Activated naive CD4-positive, alpha-beta T cell treated with anti-CD3 and anti-CD28 coated beads for 36 hours (primary cell): ENCODE measurements around the gene CTDSPL. TPM values are rescaled to one million over a fixed set of nuclear protein-coding genes. Genes with fewer than 3 reads are reported as not detected.

Source experiments
- CTCF ChIA-PET: fragments of 350-600 bp; sonication (Branson Sonifier 250); formaldehyde crosslinking; loops from one replicate; lab custom pipeline; 2021; ENCODE audit warnings: antibody characterized with exemption; lab: Charles Lee
- DNase-seq: peaks from one replicate; pipeline ENCODE4 v3.0.0-alpha.2; 2020
- H3K27ac Mint-ChIP-seq: one replicate; pipeline ENCODE4 v1.8.0; 2021; ENCODE audit warnings: mild to moderate bottlenecking, mixed read lengths
- H3K27me3 Mint-ChIP-seq: one replicate; pipeline ENCODE4 v1.8.0; 2021; ENCODE audit warnings: low read depth, mixed read lengths
- H3K36me3 Mint-ChIP-seq: one replicate; pipeline ENCODE4 v1.8.0; 2021; ENCODE audit warnings: low read depth, mixed read lengths
- H3K4me1 Mint-ChIP-seq: one replicate; pipeline ENCODE4 v1.8.0; 2021; ENCODE audit warnings: low read depth, mixed read lengths
- H3K4me3 Mint-ChIP-seq: one replicate; pipeline ENCODE4 v1.8.0; 2021; ENCODE audit warnings: mild to moderate bottlenecking, moderate library complexity, mixed read lengths
- H3K9me3 Mint-ChIP-seq: one replicate; pipeline ENCODE4 v1.8.0; 2021; ENCODE audit warnings: mixed read lengths
- intact Hi-C: fragments of 100-400 bp; cut with micrococcal nuclease; formaldehyde crosslinking; loops from one replicate; pipeline ENCODE4 v1.15.1; 2023
- total RNA-seq, 2 experiments: library from RNA; stranded (reverse); gene quantifications; one replicate each; pipeline ENCODE4 v1.2.3, GENCODE V29; 2021

CTDSPL gene
- total RNA-seq, 2 experiments from 2014 or later = 3.7 to 5.0 TPM

DNA sequence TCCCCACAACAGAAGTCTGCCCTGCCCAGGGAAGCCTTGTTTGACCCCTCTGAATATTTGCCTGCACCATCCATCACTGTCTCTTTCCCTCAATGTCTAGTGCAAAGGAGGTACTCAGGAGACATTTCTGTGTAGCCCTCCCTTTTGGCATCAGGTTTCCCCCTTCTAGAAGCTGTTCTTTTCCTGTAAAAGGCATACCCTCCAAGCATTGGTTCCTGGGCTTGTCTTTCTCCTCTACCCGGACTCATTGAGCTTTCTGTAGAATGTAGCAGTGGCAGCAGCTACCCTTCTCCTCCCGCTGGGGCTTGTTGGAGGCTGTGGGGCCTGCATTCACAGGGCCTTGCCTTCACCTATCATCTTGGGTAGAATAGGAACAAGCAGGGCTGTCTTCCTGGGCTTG lies 63.5 kb downstream of the CTDSPL start:
- H3K27ac Mint-ChIP-seq = no peak overlapping the region

GRCh38 chr3:37926611-37927010 lies 64.9 kb downstream of the CTDSPL start:
- intact Hi-C loops = no loop called here
- no peak overlapping the region for H3K27ac Mint-ChIP-seq
- no peak overlapping the region for H3K4me3 Mint-ChIP-seq
- H3K36me3 Mint-ChIP-seq = no peaks in the 10 kb centered on the region
- DNase-seq = no peak
- peaks cover 1% of the 10 kb centered on the region for H3K9me3 Mint-ChIP-seq
- H3K4me1 Mint-ChIP-seq = no peaks in the 10 kb centered on the region
- H3K27me3 Mint-ChIP-seq = no peaks in the 10 kb centered on the region
- CTCF ChIA-PET = interaction anchor here (1.5 kb wide), 1 partner anchor 71 kb away, joined by 3 read pairs; no protein-coding TSS in a partner anchor

More for the DNA sequence above, 63.5 kb downstream of the CTDSPL start:
- Mint-ChIP-seq H3K9me3 (peaks cover 1% of the 10 kb centered on the region), H3K4me1 (no peaks in the 10 kb centered on the region), H3K27me3 (no peaks in the 10 kb centered on the region), H3K4me3 (no peak overlapping the region), H3K36me3 (no peaks in the 10 kb centered on the region)
- CTCF ChIA-PET = no interaction called here
- intact Hi-C loops = no loop called here
- no peak for DNase-seq

DNA sequence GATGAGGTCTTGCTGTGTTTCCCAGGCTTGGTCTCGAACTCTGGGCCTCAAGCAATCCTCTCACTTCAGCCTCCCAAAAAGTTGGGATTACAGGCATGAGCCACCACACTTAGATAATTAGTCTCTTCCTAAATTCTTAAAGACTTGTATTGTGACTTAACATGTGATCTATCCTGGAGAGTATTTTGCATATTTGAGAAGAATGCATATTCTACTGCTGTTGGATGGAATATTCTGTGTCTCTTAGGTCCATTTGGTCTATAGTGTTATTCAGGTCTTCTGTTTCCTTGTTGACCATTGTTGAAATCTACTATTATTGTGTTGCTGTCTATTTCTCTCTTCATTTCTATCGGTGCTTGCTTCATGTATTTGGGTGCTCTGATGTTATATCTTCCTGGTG lies 68.8 kb downstream of the CTDSPL start:
- Mint-ChIP-seq H3K27ac (no peak overlapping the region), H3K36me3 (no peaks in the 10 kb centered on the region), H3K4me1 (no peaks in the 10 kb centered on the region), H3K27me3 (no peaks in the 10 kb centered on the region), H3K9me3 (peaks cover 1% of the 10 kb centered on the region), H3K4me3 (no peak overlapping the region)
- no peak for DNase-seq
- CTCF ChIA-PET = no interaction called here
- intact Hi-C loops = no loop called here

- CTCF ChIA-PET = no interaction called here
- intact Hi-C loops = no loop called here
- Mint-ChIP-seq H3K4me3 (no peak overlapping the region), H3K27ac (no peak overlapping the region), H3K9me3 (peaks cover 1% of the 10 kb centered on the region), H3K4me1 (no peaks in the 10 kb centered on the region), H3K27me3 (no peaks in the 10 kb centered on the region), H3K36me3 (no peaks in the 10 kb centered on the region)
- no peak for DNase-seq
Observed at GRCh38 chr3:37932505-37932904, 70.8 kb downstream of the CTDSPL start.

DNA sequence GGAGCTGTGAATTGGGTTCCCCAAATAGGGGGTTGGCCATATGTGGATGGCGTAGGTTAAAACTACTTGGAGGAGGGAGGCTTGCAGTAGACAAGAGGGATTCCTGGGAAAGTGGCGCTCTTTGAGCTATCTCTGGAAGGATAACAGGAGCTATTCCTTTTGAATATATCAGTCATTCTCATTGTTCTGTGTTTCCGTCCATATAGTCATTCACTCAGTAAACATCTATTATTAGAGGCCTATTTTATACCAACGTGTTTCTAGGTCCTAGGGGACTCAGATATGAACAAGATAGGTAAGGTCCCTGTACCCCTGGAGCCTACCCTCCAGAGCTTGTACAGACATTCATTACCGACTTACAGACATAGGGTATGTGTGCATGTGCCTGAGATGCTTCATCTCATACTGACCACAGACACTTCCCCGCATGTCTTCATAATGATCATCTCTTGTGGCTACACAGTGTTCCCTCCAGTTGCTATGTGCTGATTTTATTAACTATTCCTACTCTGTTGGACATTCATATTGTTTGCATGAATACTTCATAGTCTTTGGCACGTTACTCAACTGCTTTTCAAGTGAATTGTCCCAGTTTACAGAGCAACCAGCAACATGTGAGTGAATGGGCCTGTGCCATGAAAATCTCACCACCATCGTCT lies 73.1 kb downstream of the CTDSPL start:
- CTCF ChIA-PET = no interaction called here

GRCh38 chr3:37935290-37935668 lies 73.6 kb downstream of the CTDSPL start:
- no peaks in the 10 kb centered on the region for H3K9me3 Mint-ChIP-seq
- no peaks in the 10 kb centered on the region for H3K4me1 Mint-ChIP-seq
- H3K27me3 Mint-ChIP-seq = no peaks in the 10 kb centered on the region
- no peak overlapping the region for H3K4me3 Mint-ChIP-seq
- intact Hi-C loops = no loop called here
- no peak overlapping the region for H3K27ac Mint-ChIP-seq
- CTCF ChIA-PET = no interaction called here
- DNase-seq = no peak
- no peaks in the 10 kb centered on the region for H3K36me3 Mint-ChIP-seq

More for the DNA sequence above, 73.1 kb downstream of the CTDSPL start:
- Mint-ChIP-seq H3K9me3 (no peaks in the 10 kb centered on the region), H3K27ac (no peak overlapping the region), H3K36me3 (no peaks in the 10 kb centered on the region), H3K27me3 (no peaks in the 10 kb centered on the region), H3K4me1 (no peaks in the 10 kb centered on the region), H3K4me3 (no peak overlapping the region)
- DNase-seq = no peak
- intact Hi-C loops = no loop called here

DNA sequence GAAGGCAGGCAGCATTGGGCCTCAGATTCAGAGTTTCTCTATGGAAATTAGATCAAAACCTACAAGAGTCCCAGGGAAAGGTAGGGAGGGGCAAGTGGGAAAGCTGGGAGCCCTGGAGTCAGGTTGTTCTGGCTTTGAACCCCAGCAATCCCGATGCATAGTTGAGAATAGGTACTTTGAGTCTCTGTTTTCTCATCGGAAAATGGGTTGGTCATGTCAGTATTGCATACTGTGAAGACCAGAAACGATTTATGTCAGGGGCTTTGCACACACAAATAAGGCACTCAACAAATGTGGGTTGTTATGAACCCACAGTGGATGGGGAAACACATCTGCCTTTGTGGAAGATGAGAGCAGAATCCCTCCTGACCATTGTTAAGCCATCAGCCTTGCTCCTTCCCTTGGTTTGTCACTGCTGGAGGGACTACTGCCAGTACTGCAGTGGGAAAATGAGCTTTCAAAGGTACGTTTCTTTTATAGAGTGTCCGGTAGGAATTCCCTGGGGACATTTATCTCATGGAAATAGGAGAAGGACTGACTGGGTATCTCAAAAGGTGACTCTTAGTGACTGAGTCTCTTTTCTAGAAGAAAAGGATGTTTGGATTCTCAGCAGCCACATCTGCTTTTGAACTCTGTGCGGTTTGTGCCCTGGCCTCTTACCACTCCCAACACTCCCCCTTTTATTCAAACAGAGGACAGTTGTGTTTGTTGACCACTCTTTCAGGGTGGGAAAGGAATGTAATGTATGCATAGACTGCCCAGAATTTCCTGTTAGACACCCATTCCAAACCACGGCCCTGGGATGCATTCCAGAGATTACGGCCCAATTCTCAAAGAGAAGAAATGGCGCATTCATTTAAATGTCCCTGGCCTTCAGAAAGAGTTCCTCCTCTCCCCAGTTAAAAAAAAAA lies 74.3 kb downstream of the CTDSPL start:
- DNase-seq = no peak
- Mint-ChIP-seq H3K4me1 (no peaks in the 10 kb centered on the region), H3K36me3 (no peaks in the 10 kb centered on the region), H3K27me3 (no peaks in the 10 kb centered on the region), H3K27ac (no peak overlapping the region), H3K4me3 (no peak overlapping the region), H3K9me3 (no peaks in the 10 kb centered on the region)
- CTCF ChIA-PET = interaction anchor here (3.6 kb wide), 1 partner anchor 38 kb away, joined by 7 read pairs; no protein-coding TSS in a partner anchor
- intact Hi-C loops = no loop called here

DNA sequence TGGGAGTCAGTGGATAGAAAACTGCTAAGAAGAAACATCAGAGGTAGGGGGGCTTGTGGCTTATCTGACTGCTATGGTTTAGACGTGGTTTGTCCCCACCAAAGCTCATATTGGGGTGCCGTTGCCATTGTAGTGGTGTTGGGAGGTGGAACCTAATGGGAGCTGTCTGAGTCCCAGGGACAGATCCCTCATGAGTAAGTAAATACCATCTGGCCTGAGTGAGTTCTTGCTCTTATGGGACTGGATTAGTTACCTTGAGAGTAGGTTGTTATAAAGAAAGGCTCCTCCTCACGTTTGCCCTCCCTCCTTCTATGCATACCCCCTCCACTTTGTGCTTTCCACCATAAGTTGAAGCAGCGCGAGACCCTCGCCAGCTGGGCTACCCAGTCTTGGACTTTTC lies 75.5 kb downstream of the CTDSPL start:
- Mint-ChIP-seq H3K4me1 (no peaks in the 10 kb centered on the region), H3K9me3 (no peaks in the 10 kb centered on the region), H3K27me3 (no peaks in the 10 kb centered on the region), H3K27ac (no peak overlapping the region), H3K4me3 (no peak overlapping the region), H3K36me3 (no peaks in the 10 kb centered on the region)
- CTCF ChIA-PET = interaction anchor here (3.6 kb wide), 1 partner anchor 37 kb away, joined by 7 read pairs; no protein-coding TSS in a partner anchor
- intact Hi-C loops = no loop called here
- DNase-seq = no peak

- intact Hi-C loops = no loop called here
- Mint-ChIP-seq H3K27me3 (no peaks in the 10 kb centered on the region), H3K4me3 (no peak overlapping the region), H3K9me3 (no peaks in the 10 kb centered on the region), H3K4me1 (no peaks in the 10 kb centered on the region), H3K36me3 (no peaks in the 10 kb centered on the region), H3K27ac (no peak overlapping the region)
- CTCF ChIA-PET = interaction anchor here (3.6 kb wide), 1 partner anchor 36 kb away, joined by 7 read pairs; no protein-coding TSS in a partner anchor
- no peak for DNase-seq
Observed at GRCh38 chr3:37938011-37938410, 76.3 kb downstream of the CTDSPL start.

DNA sequence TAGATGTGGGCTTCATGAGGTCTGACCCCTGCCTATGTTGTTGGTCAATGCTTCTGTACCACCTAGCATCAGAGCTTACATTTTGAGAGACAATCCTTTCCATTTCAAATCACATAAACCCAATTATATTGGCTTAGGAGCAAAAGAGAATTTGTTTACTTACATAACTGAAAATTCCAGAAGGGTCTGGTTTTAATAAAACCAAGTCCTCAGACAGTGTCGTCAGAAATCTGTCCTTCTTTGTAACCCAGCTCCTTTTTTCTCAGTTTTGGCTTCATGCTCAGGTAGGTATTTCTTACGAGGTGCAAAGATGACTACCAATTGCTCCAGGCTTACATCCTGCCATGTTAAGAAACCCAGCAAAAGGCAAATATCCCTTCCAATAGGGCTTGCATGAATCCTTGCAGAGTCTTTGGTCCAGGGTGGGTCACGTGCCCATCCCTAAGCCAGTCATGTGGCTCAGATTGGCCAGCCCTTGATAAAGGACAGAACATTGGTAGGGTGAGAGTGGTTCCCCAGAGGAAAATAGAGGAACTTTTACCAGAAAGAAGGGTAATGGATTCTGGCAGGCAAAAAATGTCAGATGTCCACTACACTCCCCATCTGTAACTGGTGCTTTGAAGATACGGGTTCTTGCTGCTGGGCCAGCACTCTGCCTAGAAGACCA lies 78.7 kb downstream of the CTDSPL start:
- intact Hi-C loops = no loop called here
- Mint-ChIP-seq H3K4me3 (no peak overlapping the region), H3K36me3 (no peaks in the 10 kb centered on the region), H3K27ac (no peak overlapping the region), H3K27me3 (no peaks in the 10 kb centered on the region), H3K9me3 (no peaks in the 10 kb centered on the region), H3K4me1 (no peaks in the 10 kb centered on the region)
- DNase-seq = no peak
- CTCF ChIA-PET = interaction anchor here (0.8 to 1.0 kb wide), 2 partner anchors 12 to 27 kb away, joined by 3 read pairs; no protein-coding TSS in a partner anchor

DNA sequence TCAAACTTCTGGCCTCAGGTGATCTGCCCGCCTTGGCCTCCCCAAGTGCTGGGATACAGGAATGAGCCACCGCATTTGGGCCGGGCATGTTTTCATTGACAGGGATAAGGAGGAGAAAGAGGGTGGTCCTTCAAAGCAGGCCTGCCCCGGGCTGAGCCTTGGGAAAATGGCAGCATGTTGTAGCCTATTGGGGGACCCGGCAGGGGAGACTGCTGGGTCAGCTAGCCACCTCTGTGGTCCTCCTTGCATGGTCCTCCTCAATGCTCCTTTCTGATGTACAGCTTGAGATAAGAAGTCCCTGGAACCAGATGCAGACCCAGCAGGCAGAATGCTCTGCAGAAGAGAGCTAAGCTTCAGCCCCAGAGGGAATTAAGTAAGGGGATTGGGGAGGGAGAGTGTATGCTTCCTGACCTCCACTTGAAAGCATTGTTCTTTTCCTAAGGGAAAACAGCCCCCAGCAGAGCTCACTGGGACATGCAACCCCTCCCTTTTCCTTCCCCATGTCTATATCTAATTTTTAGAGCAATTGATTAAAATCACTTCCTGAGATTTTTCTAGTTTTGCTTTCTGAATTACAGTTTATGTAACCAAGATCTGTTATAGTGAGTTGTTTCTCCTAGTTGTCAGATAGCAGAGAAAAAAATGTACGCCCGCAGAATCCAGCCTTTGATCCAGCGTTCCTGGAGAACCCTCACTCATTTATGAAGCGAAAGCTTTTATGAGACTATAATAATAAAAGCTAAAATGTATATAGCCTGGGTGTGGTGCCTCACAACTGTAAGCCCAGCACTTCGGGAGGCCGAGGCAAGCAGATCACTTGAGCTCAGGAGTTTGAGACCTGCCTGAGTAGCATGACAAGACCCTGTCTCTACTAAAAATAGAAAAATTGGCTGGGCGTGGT lies 80.2 kb downstream of the CTDSPL start:
- CTCF ChIA-PET = interaction anchor here (1.0 kb wide), 1 partner anchor 26 kb away, joined by 3 read pairs; no protein-coding TSS in a partner anchor
- Mint-ChIP-seq H3K4me3 (no peak overlapping the region), H3K27ac (no peak overlapping the region), H3K4me1 (no peaks in the 10 kb centered on the region), H3K9me3 (no peaks in the 10 kb centered on the region), H3K27me3 (no peaks in the 10 kb centered on the region), H3K36me3 (no peaks in the 10 kb centered on the region)
- no peak for DNase-seq
- intact Hi-C loops = no loop called here
